K562 (cell line): Measurements from ENCODE around the gene MRPS18B. TPM values are rescaled to one million over a fixed set of nuclear protein-coding genes. Genes with fewer than 3 reads are reported as not detected.

Experiments used
- ADNP ChIP-seq: fragments of 200-800 bp; sonication (Bioruptor generic); IDR thresholded peaks from 2 replicates; pipeline ENCODE4 v1.6.1; 2016; ENCODE audit warnings: missing genetic modification characterization, missing compliant biosample characterization
- ARHGAP35 ChIP-seq: fragments of 450-650 bp; IDR thresholded peaks from 2 replicates; pipeline ENCODE4 v1.6.1; 2018; ENCODE audit not compliant: partially characterized antibody
- ATF2 ChIP-seq: sonication (generic); formaldehyde crosslinking; IDR thresholded peaks from 2 replicates; pipeline ENCODE4 v1.8.1; 2022; ENCODE audit warnings: missing genetic modification reagents
- ATF3 ChIP-seq, 2 experiments: fragments of 450-650 bp in 1 of 2; sonication (generic) in 1 of 2; formaldehyde crosslinking in 1 of 2; IDR thresholded peaks in 1 of 2; conservative IDR thresholded peaks in 1 of 2; 2 replicates each; pipeline versions ENCODE4 v1.6.1 to v1.8.1; 2016 to 2023; ENCODE audit warnings: mild to moderate bottlenecking in 2 of 2, moderate library complexity in 2 of 2, inconsistent platforms in 1 of 2, missing genetic modification reagents in 1 of 2
- CREM ChIP-seq: IDR thresholded peaks from 2 replicates; pipeline ENCODE4 v1.6.1; 2014; ENCODE audit warnings: antibody characterized with exemption, low read depth
- E2F1 ChIP-seq: sonication (generic); formaldehyde crosslinking; IDR thresholded peaks from 2 replicates; pipeline ENCODE4 v1.8.1; 2023; ENCODE audit warnings: mild to moderate bottlenecking, missing genetic modification reagents, moderate library complexity
- EGR1 ChIP-seq: fragments of 450-650 bp; conservative IDR thresholded peaks from 2 replicates; pipeline ENCODE4 v1.6.1; 2017; ENCODE audit warnings: mild to moderate bottlenecking
- ESRRA ChIP-seq: fragments of 450-650 bp; IDR thresholded peaks from 2 replicates; pipeline ENCODE4 v1.6.1; 2014; ENCODE audit warnings: low read depth, mild to moderate bottlenecking, moderate library complexity, borderline replicate concordance
- FOXJ2 ChIP-seq: fragments of 200-800 bp; sonication (Bioruptor generic); IDR thresholded peaks from 2 replicates; pipeline ENCODE4 v1.6.1; 2016; ENCODE audit warnings: missing genetic modification characterization, missing compliant biosample characterization
- GATAD2A ChIP-seq: fragments of 450-650 bp; IDR thresholded peaks from 2 replicates; pipeline ENCODE4 v1.6.1; 2017
- KDM2B ChIP-seq: fragments of 250-450 bp; sonication (Bioruptor Pico); IDR thresholded peaks from 2 replicates; pipeline ENCODE4 v1.8.0; 2021; ENCODE audit warnings: mild to moderate bottlenecking, moderate library complexity
- RBM14 ChIP-seq: fragments of 200-400 bp; formaldehyde crosslinking; IDR thresholded peaks from 2 replicates; pipeline ENCODE4 v1.6.1; 2018; ENCODE audit warnings: low read depth, mild to moderate bottlenecking, low read length, moderate library complexity, borderline replicate concordance; ENCODE audit not compliant: insufficient read depth
- RFX7 ChIP-seq: fragments of 250-450 bp; sonication (Bioruptor Pico); IDR thresholded peaks from 2 replicates; pipeline ENCODE4 v1.5.1; 2021; ENCODE audit warnings: mild to moderate bottlenecking
- SMARCB1 ChIP-seq: IDR thresholded peaks from 2 replicates; pipeline ENCODE4 v1.6.1; 2011; ENCODE audit warnings: improper control_type of control experiment, low read depth; ENCODE audit not compliant: insufficient read length
- SMARCE1 ChIP-seq: fragments of 450-650 bp; IDR thresholded peaks from 2 replicates; pipeline ENCODE4 v1.7.1; 2016; ENCODE audit warnings: mild to moderate bottlenecking
- STAT5B ChIP-seq: fragments of 250-450 bp; sonication (Bioruptor Pico); IDR thresholded peaks from 2 replicates; pipeline ENCODE4 v1.8.0; 2021; ENCODE audit warnings: mild to moderate bottlenecking, inconsistent platforms
- THAP12 ChIP-seq: fragments of 250-450 bp; sonication (Bioruptor Pico); IDR thresholded peaks from 2 replicates; pipeline ENCODE4 v1.9.0; 2021; ENCODE audit warnings: mild to moderate bottlenecking, inconsistent platforms
- TSC22D4 ChIP-seq: fragments of 450-650 bp; IDR thresholded peaks from 2 replicates; pipeline ENCODE4 v1.6.1; 2016; ENCODE audit warnings: missing genetic modification characterization, missing biosample characterization, control low read depth
- XRCC4 ChIP-seq: IDR thresholded peaks from one replicate; pipeline ENCODE4 v1.6.1; 2011; ENCODE audit not compliant: insufficient read depth, insufficient read length; ENCODE audit errors: extremely low read depth
- ZBTB1 ChIP-seq: sonication (generic); formaldehyde crosslinking; IDR thresholded peaks from 2 replicates; pipeline ENCODE4 v1.8.1; 2023; ENCODE audit warnings: missing genetic modification reagents, low read depth, mild to moderate bottlenecking, borderline replicate concordance
- ZNF217 ChIP-seq: sonication (generic); formaldehyde crosslinking; IDR thresholded peaks from 2 replicates; pipeline ENCODE4 v1.8.0; 2022; ENCODE audit warnings: mild to moderate bottlenecking, missing genetic modification reagents
- ZNF668 ChIP-seq: fragments of 250-450 bp; sonication (Bioruptor Pico); IDR thresholded peaks from 2 replicates; pipeline ENCODE4 v1.8.0; 2022; ENCODE audit warnings: mild to moderate bottlenecking, inconsistent platforms
- ZNF699 ChIP-seq: fragments of 250-450 bp; sonication (Bioruptor Pico); IDR thresholded peaks from 2 replicates; pipeline ENCODE4 v1.8.0; 2021; ENCODE audit warnings: mild to moderate bottlenecking, moderate library complexity; ENCODE audit not compliant: insufficient replicate concordance
- polyA plus RNA-seq, 8 experiments: library from polyadenylated mRNA; depleted of rRNA in 4 of 8; stranded (reverse) in 5 of 8; unstranded in 3 of 8; fragments of >200 nt; fragmentation: Nextera tagmentation in 2 of 8; fragmentation: Illumina TruSeq in 1 of 8; extraction: Ambion mirVana in 2 of 8; extraction: Trizol in 1 of 8; gene quantifications; 2 replicates each; pipeline versions ENCODE4 v1.2.1 to v1.2.3, GENCODE V29; 2011 to 2014; ENCODE audit warnings: inconsistent platforms in 1 of 8, missing spikeins in 1 of 8
- total RNA-seq, 7 experiments: library from RNA; depleted of rRNA in 6 of 7; stranded (reverse); fragments of >200 nt in 6 of 7; fragmentation: Illumina TruSeq in 2 of 7; extraction: Trizol in 2 of 7; gene quantifications; 2 replicates each; pipeline versions ENCODE4 v1.2.1 to v1.2.3, GENCODE V29; 2011 to 2021; ENCODE audit warnings: low replicate concordance in 1 of 7

The MRPS18B gene
- total and polyA plus RNA-seq, 9 of the 15 experiments (the other 6 are each of a cell fraction or from before 2014, with no cell fraction given), result 132 to 383 (median 178) TPM

- TF ChIP-seq THAP12 (CRISPR knock-in tag) (peak; percentile 83), ARHGAP35 (no peak), STAT5B (CRISPR knock-in tag) (no peak), ZNF217 (CRISPR knock-in tag) (no peak), ADNP (tag) (no peak), TSC22D4 (tag) (no peak), CREM (peak; percentile 8), RFX7 (CRISPR knock-in tag) (no peak), FOXJ2 (no peak), KDM2B (no peak), XRCC4 (no peak), ATF3 (IDR thresholded peaks at IDR 0.05) (no peak), ATF3 (CRISPR knock-in tag; conservative IDR thresholded peaks at IDR 0.05) (no peak), SMARCE1 (no peak), E2F1 (peak; percentile 28; the same call in 1 of the 2 replicates), SMARCB1 (no peak), ESRRA (peak; percentile 99), GATAD2A (peak; percentile 75), ATF2 (CRISPR knock-in tag) (no peak), ZNF668 (CRISPR knock-in tag) (no peak), EGR1 (peak; percentile 62), ZBTB1 (CRISPR knock-in tag) (no peak), ZNF699 (CRISPR knock-in tag) (no peak), RBM14 (0 out of 2 replicates have a peak, but pooled peaks have one; percentile 89)
Measured at GRCh38 chr6:30647242-30648116, 29.8 kb downstream of the MRPS18B start (continued).
